Measurements from ENCODE around the gene HEXB.

DNA sequence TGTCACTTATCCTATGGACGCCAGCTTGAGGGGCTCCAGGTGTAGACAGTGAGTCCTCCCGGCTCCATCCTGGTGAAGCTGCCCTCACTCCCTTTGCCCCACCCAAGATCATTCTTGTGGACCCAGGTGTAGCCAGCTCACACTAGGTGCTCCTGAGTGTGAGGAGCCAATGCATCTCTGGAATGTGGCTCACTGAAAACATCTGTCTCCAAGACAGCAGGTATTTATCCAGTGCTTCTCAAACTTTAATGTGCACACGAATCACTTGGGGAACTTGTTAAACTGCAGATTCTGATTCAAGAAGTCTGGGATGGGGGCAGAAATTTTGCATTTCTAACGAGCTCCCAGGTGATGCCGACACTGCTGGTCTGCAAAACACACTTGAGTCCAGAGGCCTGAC lies 31.0 kb upstream of the HEXB start:
- no peak for TF ChIP-seq POLR2A (IDR thresholded peaks at IDR 0.05)
- TF ChIP-seq, protein P1, sequence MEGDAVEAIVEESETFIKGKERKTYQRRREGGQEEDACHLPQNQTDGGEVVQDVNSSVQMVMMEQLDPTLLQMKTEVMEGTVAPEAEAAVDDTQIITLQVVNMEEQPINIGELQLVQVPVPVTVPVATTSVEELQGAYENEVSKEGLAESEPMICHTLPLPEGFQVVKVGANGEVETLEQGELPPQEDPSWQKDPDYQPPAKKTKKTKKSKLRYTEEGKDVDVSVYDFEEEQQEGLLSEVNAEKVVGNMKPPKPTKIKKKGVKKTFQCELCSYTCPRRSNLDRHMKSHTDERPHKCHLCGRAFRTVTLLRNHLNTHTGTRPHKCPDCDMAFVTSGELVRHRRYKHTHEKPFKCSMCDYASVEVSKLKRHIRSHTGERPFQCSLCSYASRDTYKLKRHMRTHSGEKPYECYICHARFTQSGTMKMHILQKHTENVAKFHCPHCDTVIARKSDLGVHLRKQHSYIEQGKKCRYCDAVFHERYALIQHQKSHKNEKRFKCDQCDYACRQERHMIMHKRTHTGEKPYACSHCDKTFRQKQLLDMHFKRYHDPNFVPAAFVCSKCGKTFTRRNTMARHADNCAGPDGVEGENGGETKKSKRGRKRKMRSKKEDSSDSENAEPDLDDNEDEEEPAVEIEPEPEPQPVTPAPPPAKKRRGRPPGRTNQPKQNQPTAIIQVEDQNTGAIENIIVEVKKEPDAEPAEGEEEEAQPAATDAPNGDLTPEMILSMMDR (IDR thresholded peaks at IDR 0.05), result no peak
